ENCODE measurements around the gene ZBTB1.

Gene ZBTB1

DNA sequence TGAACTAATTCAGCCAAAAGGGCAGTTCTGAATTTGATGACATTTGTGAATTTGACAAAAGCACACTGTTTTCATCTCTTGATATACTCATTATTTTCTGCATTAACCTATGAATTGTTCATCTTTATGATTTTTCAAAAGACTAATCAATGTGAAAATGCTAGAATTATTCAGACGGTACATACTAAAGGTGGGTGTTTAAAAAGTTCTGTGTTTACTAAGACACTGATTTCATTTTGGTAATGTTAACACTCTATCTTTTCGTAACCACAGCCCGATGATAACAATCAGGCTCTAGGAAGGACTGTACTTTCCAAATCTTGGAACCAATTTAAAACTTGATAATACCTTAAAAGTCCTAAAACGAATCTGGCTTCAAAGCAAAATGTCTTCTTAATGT lies 29.9 kb upstream of the ZBTB1 start:
- DNase-seq (ENCODE audit: low read depth) = no peak
- no peak overlapping the region for H3K4me3 ChIP-seq (ENCODE audit: control insufficient read depth, low read depth, low read length)
- TF ChIP-seq, protein P1, sequence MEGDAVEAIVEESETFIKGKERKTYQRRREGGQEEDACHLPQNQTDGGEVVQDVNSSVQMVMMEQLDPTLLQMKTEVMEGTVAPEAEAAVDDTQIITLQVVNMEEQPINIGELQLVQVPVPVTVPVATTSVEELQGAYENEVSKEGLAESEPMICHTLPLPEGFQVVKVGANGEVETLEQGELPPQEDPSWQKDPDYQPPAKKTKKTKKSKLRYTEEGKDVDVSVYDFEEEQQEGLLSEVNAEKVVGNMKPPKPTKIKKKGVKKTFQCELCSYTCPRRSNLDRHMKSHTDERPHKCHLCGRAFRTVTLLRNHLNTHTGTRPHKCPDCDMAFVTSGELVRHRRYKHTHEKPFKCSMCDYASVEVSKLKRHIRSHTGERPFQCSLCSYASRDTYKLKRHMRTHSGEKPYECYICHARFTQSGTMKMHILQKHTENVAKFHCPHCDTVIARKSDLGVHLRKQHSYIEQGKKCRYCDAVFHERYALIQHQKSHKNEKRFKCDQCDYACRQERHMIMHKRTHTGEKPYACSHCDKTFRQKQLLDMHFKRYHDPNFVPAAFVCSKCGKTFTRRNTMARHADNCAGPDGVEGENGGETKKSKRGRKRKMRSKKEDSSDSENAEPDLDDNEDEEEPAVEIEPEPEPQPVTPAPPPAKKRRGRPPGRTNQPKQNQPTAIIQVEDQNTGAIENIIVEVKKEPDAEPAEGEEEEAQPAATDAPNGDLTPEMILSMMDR (IDR thresholded peaks at IDR 0.05; ENCODE audit: control insufficient read depth, insufficient read depth, low read depth, low read length, missing control alignments) = no peak

GRCh38 chr14:64475585-64476273 lies 28.8 kb upstream of the ZBTB1 start:
- no peak overlapping the region for H3K4me3 ChIP-seq (ENCODE audit: control insufficient read depth, low read depth, low read length)
- TF ChIP-seq, protein P1 (IDR thresholded peaks at IDR 0.05; ENCODE audit: control insufficient read depth, insufficient read depth, low read depth, low read length, missing control alignments) = no peak
- no peak for DNase-seq (ENCODE audit: low read depth)

DNA sequence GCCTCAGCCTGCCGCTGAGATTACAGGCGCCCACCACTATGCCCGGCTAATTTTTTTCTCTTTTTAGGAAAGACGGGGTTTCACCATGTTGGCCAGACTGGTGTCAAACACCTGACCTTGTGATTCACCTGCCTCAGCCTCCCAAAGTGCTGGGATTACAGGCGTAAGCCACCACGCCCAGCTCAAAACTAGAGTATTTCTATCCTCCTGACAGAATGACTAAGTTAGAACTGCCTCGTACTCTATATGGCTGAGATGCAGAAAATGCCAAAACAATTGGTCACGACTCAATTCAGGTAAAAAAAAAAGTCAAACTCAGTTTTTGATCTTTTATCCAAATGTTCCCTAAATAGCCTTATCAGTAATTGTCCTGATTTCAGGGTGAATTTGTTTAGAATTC lies 28.1 kb upstream of the ZBTB1 start:
- TF ChIP-seq, protein P1 (IDR thresholded peaks at IDR 0.05; ENCODE audit: control insufficient read depth, insufficient read depth, low read depth, low read length, missing control alignments) = no peak
- no peak for DNase-seq (ENCODE audit: low read depth)

DNA sequence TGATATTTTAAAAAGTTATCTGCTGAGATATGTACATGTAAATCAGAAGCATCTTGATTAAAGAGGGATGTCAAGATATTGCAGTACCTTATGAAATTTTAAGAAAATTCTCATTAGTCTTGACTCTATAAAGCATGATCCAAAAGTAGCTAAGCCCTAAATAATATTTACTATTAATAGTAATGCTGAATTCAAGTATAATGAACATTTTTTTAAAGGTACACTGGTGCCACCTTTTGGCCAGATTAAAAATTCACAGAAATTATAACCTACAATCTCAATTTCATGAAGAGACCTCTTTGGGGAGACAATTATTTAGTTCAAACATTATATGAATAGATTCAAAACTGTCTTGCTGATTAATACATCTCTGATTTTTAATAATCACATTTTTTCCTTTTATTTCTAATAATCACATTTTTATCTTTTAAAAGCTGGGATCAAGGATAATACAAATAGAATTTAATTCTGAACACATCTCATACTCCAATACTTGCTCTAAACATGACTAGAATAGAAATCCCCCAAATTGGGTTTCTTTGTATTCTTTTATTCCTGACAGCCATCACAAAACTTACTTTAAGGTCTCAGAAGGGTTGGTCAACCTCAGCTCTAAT lies 25.8 kb upstream of the ZBTB1 start:
- H3K4me3 ChIP-seq (ENCODE audit: control insufficient read depth, low read depth, low read length) = no peak overlapping the region
- no peak for DNase-seq (ENCODE audit: low read depth)

More for the DNA sequence above, 28.1 kb upstream of the ZBTB1 start:
- no peak overlapping the region for H3K4me3 ChIP-seq (ENCODE audit: control insufficient read depth, low read depth, low read length)

DNA sequence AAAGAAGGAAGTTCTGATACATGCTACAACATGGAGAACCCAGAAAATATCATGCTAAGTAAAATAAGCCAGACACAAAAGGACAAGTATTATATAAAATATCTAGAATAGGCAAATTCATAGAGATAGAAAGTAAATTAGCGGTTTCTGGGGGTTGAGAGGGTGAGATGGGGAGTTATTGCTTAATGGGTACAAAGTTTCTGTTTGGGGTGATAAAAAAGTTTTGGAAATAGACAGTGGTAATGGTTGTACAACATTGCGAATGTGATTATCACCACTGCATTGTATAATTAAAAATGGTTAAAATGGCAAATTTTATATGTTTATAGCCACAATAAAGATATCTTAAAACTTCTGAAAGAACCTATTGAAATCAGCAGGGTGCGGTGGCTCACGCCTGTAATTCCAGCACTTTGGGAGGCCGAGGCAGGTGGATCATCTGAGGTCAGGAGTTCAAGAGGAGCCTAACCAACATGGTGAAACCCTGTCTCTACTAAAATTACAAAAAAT lies 15.9 kb upstream of the ZBTB1 start:
- no peak for DNase-seq (ENCODE audit: low read depth)
- TF ChIP-seq, protein P1 (IDR thresholded peaks at IDR 0.05; ENCODE audit: control insufficient read depth, insufficient read depth, low read depth, low read length, missing control alignments) = no peak
- no peak overlapping the region for H3K4me3 ChIP-seq (ENCODE audit: control insufficient read depth, low read depth, low read length)

More for the DNA sequence above, 25.8 kb upstream of the ZBTB1 start:
- TF ChIP-seq, protein P1 (IDR thresholded peaks at IDR 0.05; ENCODE audit: control insufficient read depth, insufficient read depth, low read depth, low read length, missing control alignments) = no peak

- no peak overlapping the region for H3K4me3 ChIP-seq (ENCODE audit: control insufficient read depth, low read depth, low read length)
- TF ChIP-seq, protein P1 (IDR thresholded peaks at IDR 0.05; ENCODE audit: control insufficient read depth, insufficient read depth, low read depth, low read length, missing control alignments) = no peak
- DNase-seq (ENCODE audit: low read depth) = no peak
Measured at GRCh38 chr14:64491637-64492036, 12.9 kb upstream of the ZBTB1 start.
